HCT116 (cell line): ENCODE results near the gene PREX1. TPM values are rescaled to one million over a fixed set of nuclear protein-coding genes. Genes with fewer than 3 reads are reported as not detected.

ENCODE experiments used
- ATAC-seq: fragments of 200-7000 bp; cut with Tn5 transposase; 2 replicates; pipeline ENCODE4 v1.9.1; 2020; ENCODE audit warnings: mild to moderate bottlenecking, moderate library complexity
- BruUV-seq: library from RNA; stranded (reverse); fragments of 400-500 nt; replicated peaks from 2 replicates; lab custom pipeline; 2021; lab: Mats Ljungman, UMichigan
- CTCF ChIA-PET: fragments of 300-600 bp; sonication (Branson Sonifier 250); formaldehyde crosslinking; loops from one replicate; lab custom pipeline; 2021; ENCODE audit warnings: antibody characterized with exemption; lab: Charles Lee
- POLR2A ChIA-PET: fragments of 300-600, 350-600 bp; sonication (Branson Sonifier 250); formaldehyde crosslinking; loops from one replicate; lab custom pipeline; 2021; ENCODE audit warnings: antibody characterized with exemption; lab: Charles Lee
- RAD21 ChIA-PET, 2 experiments: fragments of 300-600 bp; sonication (Branson Sonifier 250); formaldehyde crosslinking; loops; one replicate each; lab custom pipeline; 2023; ENCODE audit warnings: low total read pairs in 2 of 2; ENCODE audit not compliant: uncharacterized antibody in 2 of 2, unreplicated experiment in 2 of 2, low non-redundant PET in 1 of 2; lab: Charles Lee
- DNase-seq: peaks from one replicate; pipeline ENCODE4 v3.0.0-alpha.2; 2010; ENCODE audit warnings: low read depth, low spot score
- H2AFZ ChIP-seq: fragments of 200-600 bp; shearing (Covaris generic), sonication (generic); 2 replicates; pipeline ENCODE4 v1.6.1; 2017; ENCODE audit warnings: low read depth, mixed run types, mixed read lengths, antibody characterized with exemption, low read length; ENCODE audit not compliant: poor library complexity, severe bottlenecking
- H3K27ac ChIP-seq: 2 replicates; pipeline ENCODE4 v1.5.1; 2012; ENCODE audit warnings: low read depth, low read length
- H3K27me3 ChIP-seq: fragments of 200-600 bp; sonication (generic); 2 replicates; pipeline ENCODE4 v1.6.1; 2016; ENCODE audit warnings: mixed run types, low read length, mixed read lengths; ENCODE audit not compliant: insufficient read depth
- H3K36me3 ChIP-seq, 2 experiments: fragments of 200-500 bp in 1 of 2; fragments of 200-600 bp in 1 of 2; sonication (Bioruptor generic) in 1 of 2; sonication (generic) in 1 of 2; 2 replicates each; pipeline versions ENCODE4 v1.5.1 to v1.6.1; 2014 to 2016; ENCODE audit warnings: low read length in 2 of 2, inconsistent platforms in 1 of 2, mixed read lengths in 1 of 2, mixed run types in 1 of 2; ENCODE audit not compliant: insufficient read depth in 2 of 2, control insufficient read depth in 1 of 2
- H3K4me1 ChIP-seq, 2 experiments: fragments of 200-600 bp in 1 of 2; sonication (generic) in 1 of 2; 2 replicates each; pipeline versions ENCODE4 v1.5.1 to v1.6.1; 2012 to 2017; ENCODE audit warnings: low read length in 2 of 2, inconsistent platforms in 1 of 2, mild to moderate bottlenecking in 1 of 2, mixed read lengths in 1 of 2, mixed run types in 1 of 2, moderate library complexity in 1 of 2; ENCODE audit not compliant: insufficient read depth in 2 of 2, control insufficient read depth in 1 of 2
- H3K4me2 ChIP-seq: fragments of 200-600 bp; sonication (generic); 2 replicates; pipeline ENCODE4 v1.6.1; 2017; ENCODE audit warnings: mixed run types, low read length, mixed read lengths
- H3K4me3 ChIP-seq, 2 experiments: fragments of 200-600 bp in 1 of 2; sonication (generic) in 1 of 2; replicated peaks in 1 of 2; 2 replicates each; pipeline ENCODE4 v1.5.1; 2011 to 2016; ENCODE audit warnings: low read length in 2 of 2, control low read depth in 1 of 2, low read depth in 1 of 2, mild to moderate bottlenecking in 1 of 2, mixed read lengths in 1 of 2, mixed run types in 1 of 2
- H3K79me2 ChIP-seq: fragments of 200-600 bp; sonication (generic); 2 replicates; pipeline ENCODE4 v1.6.1; 2017; ENCODE audit warnings: mild to moderate bottlenecking, mixed run types, low read length, moderate library complexity, mixed read lengths; ENCODE audit not compliant: insufficient read depth
- H3K9ac ChIP-seq: fragments of 200-600 bp; sonication (generic); 2 replicates; pipeline ENCODE4 v1.6.1; 2016; ENCODE audit warnings: low read length, mixed read lengths
- H3K9me2 ChIP-seq: fragments of 200-600 bp; sonication (generic), shearing (Covaris generic); 2 replicates; pipeline ENCODE4 v1.6.1; 2017; ENCODE audit warnings: mixed run types, mild to moderate bottlenecking, moderate library complexity; ENCODE audit not compliant: insufficient read depth
- H3K9me3 ChIP-seq, 2 experiments: fragments of 200-500 bp in 1 of 2; fragments of 200-600 bp in 1 of 2; sonication (Bioruptor generic) in 1 of 2; sonication (generic) in 1 of 2; 2 replicates each; pipeline ENCODE4 v1.6.1; 2014 to 2017; ENCODE audit warnings: low read length in 2 of 2, mixed read lengths in 2 of 2, inconsistent platforms in 1 of 2, low read depth in 1 of 2, mild to moderate bottlenecking in 1 of 2, mixed run types in 1 of 2, moderate library complexity in 1 of 2; ENCODE audit not compliant: control insufficient read depth in 1 of 2, insufficient read depth in 1 of 2
- H4K20me1 ChIP-seq: fragments of 200-600 bp; sonication (generic), shearing (Covaris generic); 2 replicates; pipeline ENCODE4 v1.6.1; 2017; ENCODE audit warnings: mixed run types, mild to moderate bottlenecking, moderate library complexity; ENCODE audit not compliant: insufficient read depth
- CBX3 ChIP-seq: IDR thresholded peaks from 2 replicates; pipeline ENCODE4 v1.6.1; 2012; ENCODE audit warnings: low read depth
- EGR1 ChIP-seq: IDR thresholded peaks from 2 replicates; pipeline ENCODE4 v1.6.1; 2012; ENCODE audit warnings: low read depth
- EZH2 ChIP-seq: fragments of 200-600 bp; sonication (generic); IDR thresholded peaks from 2 replicates; pipeline ENCODE4 v1.6.1; 2017; ENCODE audit warnings: antibody characterized with exemption, mixed run types
- POLR2A ChIP-seq: IDR thresholded peaks from 2 replicates; pipeline ENCODE4 v1.7.0; 2011; ENCODE audit warnings: borderline replicate concordance; ENCODE audit not compliant: insufficient read depth, insufficient read length; ENCODE audit errors: extremely low read depth
- SRF ChIP-seq: IDR thresholded peaks from 2 replicates; pipeline ENCODE4 v1.6.1; 2012; ENCODE audit warnings: low read depth
- ZFX ChIP-seq: fragments of 450-650 bp; IDR thresholded peaks from 2 replicates; pipeline ENCODE4 v1.6.1; 2017
- ZNF274 ChIP-seq: fragments of 200-500 bp; sonication (Bioruptor generic); IDR thresholded peaks from 2 replicates; pipeline ENCODE4 v1.6.1; 2014; ENCODE audit warnings: mild to moderate bottlenecking, low read depth, low read length, inconsistent platforms
- intact Hi-C: fragments of 100-400 bp; cut with micrococcal nuclease; formaldehyde crosslinking; loops from 2 replicates; pipeline ENCODE4 v1.10.0; 2022
- total RNA-seq: library from RNA; stranded (reverse); gene quantifications from one replicate; pipeline ENCODE4 v1.2.1, GENCODE V29; 2021; ENCODE audit not compliant: unreplicated experiment
- TF ChIP-seq, protein P1 (sequence below): IDR thresholded peaks from 2 replicates; pipeline ENCODE4 v1.6.1; 2011; ENCODE audit warnings: mild to moderate bottlenecking, low read length, moderate library complexity; ENCODE audit not compliant: insufficient replicate concordance; ENCODE audit errors: extremely low read depth
- TF ChIP-seq, protein P2 (sequence below): IDR thresholded peaks from 2 replicates; pipeline ENCODE4 v1.6.1; 2012

The PREX1 gene
- total RNA-seq, 1 experiment from 2014 or later: 6.1 TPM

- POLR2A ChIA-PET: no interaction called here
Observed at GRCh38 chr20:48804300-48804980, 23.4 kb downstream of the PREX1 start.

More at GRCh38 chr20:48804300-48804980, 23.4 kb downstream of the PREX1 start:
- no peaks in the 10 kb centered on the region for H3K79me2 ChIP-seq
- no peaks in the 10 kb centered on the region for H3K27me3 ChIP-seq
- H2AFZ ChIP-seq: no peak overlapping the region
- H3K4me3 ChIP-seq: no peak overlapping the region
- no peak overlapping the region for H3K4me2 ChIP-seq
- no peak overlapping the region for H3K9ac ChIP-seq
- intact Hi-C loops: no loop called here
- DNase-seq (no peak), ATAC-seq (no peak)
- H3K9me3 ChIP-seq: 0 out of 4 replicates have a peak, but pooled peaks cover 0 to 3% of the 10 kb centered on the region in 2 experiments
- H3K4me1 ChIP-seq: no peaks in the 10 kb centered on the region
- no peak for TF ChIP-seq POLR2A
- no peak for TF ChIP-seq EZH2
- TF ChIP-seq EGR1: no peak
- no peak for TF ChIP-seq ZNF274
- TF ChIP-seq, protein P1, sequence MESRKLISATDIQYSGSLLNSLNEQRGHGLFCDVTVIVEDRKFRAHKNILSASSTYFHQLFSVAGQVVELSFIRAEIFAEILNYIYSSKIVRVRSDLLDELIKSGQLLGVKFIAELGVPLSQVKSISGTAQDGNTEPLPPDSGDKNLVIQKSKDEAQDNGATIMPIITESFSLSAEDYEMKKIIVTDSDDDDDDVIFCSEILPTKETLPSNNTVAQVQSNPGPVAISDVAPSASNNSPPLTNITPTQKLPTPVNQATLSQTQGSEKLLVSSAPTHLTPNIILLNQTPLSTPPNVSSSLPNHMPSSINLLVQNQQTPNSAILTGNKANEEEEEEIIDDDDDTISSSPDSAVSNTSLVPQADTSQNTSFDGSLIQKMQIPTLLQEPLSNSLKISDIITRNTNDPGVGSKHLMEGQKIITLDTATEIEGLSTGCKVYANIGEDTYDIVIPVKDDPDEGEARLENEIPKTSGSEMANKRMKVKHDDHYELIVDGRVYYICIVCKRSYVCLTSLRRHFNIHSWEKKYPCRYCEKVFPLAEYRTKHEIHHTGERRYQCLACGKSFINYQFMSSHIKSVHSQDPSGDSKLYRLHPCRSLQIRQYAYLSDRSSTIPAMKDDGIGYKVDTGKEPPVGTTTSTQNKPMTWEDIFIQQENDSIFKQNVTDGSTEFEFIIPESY: no peak
- TF ChIP-seq, protein P2, sequence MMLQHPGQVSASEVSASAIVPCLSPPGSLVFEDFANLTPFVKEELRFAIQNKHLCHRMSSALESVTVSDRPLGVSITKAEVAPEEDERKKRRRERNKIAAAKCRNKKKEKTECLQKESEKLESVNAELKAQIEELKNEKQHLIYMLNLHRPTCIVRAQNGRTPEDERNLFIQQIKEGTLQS: no peak
- no peak for TF ChIP-seq SRF
- no peak for TF ChIP-seq ZFX
- TF ChIP-seq CBX3: no peak
- H4K20me1 ChIP-seq: no peaks in the 10 kb centered on the region
- CTCF ChIA-PET: no interaction called here
- no peaks in the 10 kb centered on the region for H3K36me3 ChIP-seq
- BruUV-seq: no TSS peak
- H3K27ac ChIP-seq: no peak overlapping the region
- RAD21 ChIA-PET: no interaction called here
- no peaks in the 10 kb centered on the region for H3K9me2 ChIP-seq
